NAMALWA (cell line): ENCODE measurements around the gene LFNG.
A peak's percentile ranks its signal among the peaks of the same experiment; 100 is the strongest.
"Not testable (repeated sequence)": the region's sequence is repeated elsewhere in the genome, so short reads cannot be mapped to it uniquely, and the experiment has no call there.

Experiments
- DNase-seq: peaks from one replicate; pipeline ENCODE4 v3.0.0-alpha.2; 2015; ENCODE audit warnings: low spot score

LFNG gene

GRCh38 chr7:2530071-2530987 is 10.8 kb downstream of the LFNG start:
- DNase-seq = peak; percentile 52

- not testable (repeated sequence) for DNase-seq
Observed at GRCh38 chr7:2530994-2531795, 11.6 kb downstream of the LFNG start.

- not testable (repeated sequence) for DNase-seq
Observed at GRCh38 chr7:2531796-2532110, 12.2 kb downstream of the LFNG start.

- DNase-seq = not testable (repeated sequence)
Observed at GRCh38 chr7:2532199-2532772, 12.7 kb downstream of the LFNG start.

GRCh38 chr7:2532816-2533215 is 13.2 kb downstream of the LFNG start:
- DNase-seq = not testable (repeated sequence)

GRCh38 chr7:2533566-2533965 is 14.0 kb downstream of the LFNG start:
- DNase-seq = not testable (repeated sequence)

- not testable (repeated sequence) for DNase-seq
Observed at GRCh38 chr7:2534214-2534613, 14.6 kb downstream of the LFNG start.

GRCh38 chr7:2535872-2536627 is 16.5 kb downstream of the LFNG start:
- not testable (repeated sequence) for DNase-seq

GRCh38 chr7:2537981-2538851 is 18.6 kb downstream of the LFNG start:
- no peak for DNase-seq

GRCh38 chr7:2539031-2539911 is 19.7 kb downstream of the LFNG start:
- no peak for DNase-seq

GRCh38 chr7:2540133-2540532 is 20.6 kb downstream of the LFNG start:
- DNase-seq = no peak

- DNase-seq = no peak
Observed at GRCh38 chr7:2540641-2541051, 21.1 kb downstream of the LFNG start.

- DNase-seq = no peak
Observed at GRCh38 chr7:2541291-2542010, 21.9 kb downstream of the LFNG start.

GRCh38 chr7:2542011-2542915 is 22.7 kb downstream of the LFNG start:
- no peak for DNase-seq

GRCh38 chr7:2542916-2543871 is 23.6 kb downstream of the LFNG start:
- DNase-seq = no peak

GRCh38 chr7:2544541-2545188 is 25.1 kb downstream of the LFNG start:
- no peak for DNase-seq
